GM18873 (cell line): ENCODE data around the gene EPHA5.

ENCODE experiments used
- ATAC-seq: cut with Tn5 transposase; IDR thresholded peaks from one replicate; pipeline ENCODE4 v1.9.1; 2021; ENCODE audit warnings: mild to moderate bottlenecking, moderate library complexity, moderate number of reproducible peaks; ENCODE audit not compliant: unreplicated experiment, low FRiP score

EPHA5 gene

GRCh38 chr4:65635051-65635821, 35.1 kb downstream of the EPHA5 start:
- ATAC-seq: no peak

GRCh38 chr4:65624651-65625050, 45.6 kb downstream of the EPHA5 start:
- no peak for ATAC-seq

- ATAC-seq: no peak
Measured at GRCh38 chr4:65623506-65623905, 46.8 kb downstream of the EPHA5 start.

GRCh38 chr4:65617416-65617815, 52.9 kb downstream of the EPHA5 start:
- no peak for ATAC-seq

- no peak for ATAC-seq
Measured at GRCh38 chr4:65604515-65604914, 65.8 kb downstream of the EPHA5 start.

GRCh38 chr4:65600656-65601055, 69.6 kb downstream of the EPHA5 start:
- no peak for ATAC-seq

GRCh38 chr4:65599340-65599739, 70.9 kb downstream of the EPHA5 start:
- ATAC-seq: no peak

GRCh38 chr4:65597697-65598096, 72.6 kb downstream of the EPHA5 start:
- ATAC-seq: no peak

GRCh38 chr4:65592089-65592488, 78.2 kb downstream of the EPHA5 start:
- no peak for ATAC-seq

- no peak for ATAC-seq
Measured at GRCh38 chr4:65589921-65590320, 80.4 kb downstream of the EPHA5 start.

- no peak for ATAC-seq
Measured at GRCh38 chr4:65589331-65589730, 81.0 kb downstream of the EPHA5 start.

- no peak for ATAC-seq
Measured at GRCh38 chr4:65580551-65580950, 89.7 kb downstream of the EPHA5 start.

GRCh38 chr4:65566473-65566872, 103.8 kb downstream of the EPHA5 start:
- no peak for ATAC-seq

GRCh38 chr4:65561164-65561563, 109.1 kb downstream of the EPHA5 start:
- ATAC-seq: no peak

GRCh38 chr4:65559270-65559669, 111.0 kb downstream of the EPHA5 start:
- ATAC-seq: no peak

GRCh38 chr4:65552057-65552456, 118.2 kb downstream of the EPHA5 start:
- ATAC-seq: no peak

- no peak for ATAC-seq
Measured at GRCh38 chr4:65550500-65550899, 119.8 kb downstream of the EPHA5 start.

GRCh38 chr4:65546882-65547416, 123.3 kb downstream of the EPHA5 start:
- no peak for ATAC-seq

GRCh38 chr4:65538571-65538970, 131.7 kb downstream of the EPHA5 start:
- ATAC-seq: no peak

GRCh38 chr4:65535113-65535512, 135.2 kb downstream of the EPHA5 start:
- no peak for ATAC-seq

GRCh38 chr4:65521666-65522065, 148.6 kb downstream of the EPHA5 start:
- ATAC-seq: no peak

- ATAC-seq: no peak
Measured at GRCh38 chr4:65515646-65516045, 154.6 kb downstream of the EPHA5 start.
